Rectal smooth muscle tissue (tissue), 1 donor: ENCODE data around the gene STX1A.

ENCODE experiments used
- H3K27ac ChIP-seq: one replicate; pipeline ENCODE4 v1.7.0; 2013; ENCODE audit warnings: low read depth, low read length, inconsistent platforms
- H3K27me3 ChIP-seq: one replicate; pipeline ENCODE4 v1.7.0; 2013; ENCODE audit warnings: low read length; ENCODE audit not compliant: control insufficient read depth, insufficient read depth
- H3K36me3 ChIP-seq: one replicate; pipeline ENCODE4 v1.7.0; 2013; ENCODE audit warnings: low read length; ENCODE audit not compliant: control insufficient read depth, insufficient read depth
- H3K4me1 ChIP-seq: one replicate; pipeline ENCODE4 v1.7.0; 2013; ENCODE audit warnings: low read length; ENCODE audit not compliant: control insufficient read depth, insufficient read depth
- H3K4me3 ChIP-seq: one replicate; pipeline ENCODE4 v1.7.0; 2013; ENCODE audit warnings: low read length
- H3K9ac ChIP-seq: one replicate; pipeline ENCODE4 v1.7.0; 2013; ENCODE audit warnings: low read length

STX1A gene

GRCh38 chr7:73741600-73741999 lies 22.1 kb upstream of the STX1A start:
- Histone ChIP-seq H3K9ac (no peak overlapping the region), H3K4me3 (no peak overlapping the region), H3K27me3 (no peaks in the 10 kb centered on the region), H3K4me1 (peaks cover 11% of the 10 kb centered on the region), H3K27ac (no peak overlapping the region), H3K36me3 (peaks cover 11% of the 10 kb centered on the region)

- no peak overlapping the region for H3K27ac ChIP-seq
Measured at GRCh38 chr7:73740771-73741170, 21.3 kb upstream of the STX1A start.

GRCh38 chr7:73740212-73740611 lies 20.7 kb upstream of the STX1A start:
- Histone ChIP-seq H3K27me3 (no peaks in the 10 kb centered on the region), H3K9ac (no peak overlapping the region), H3K27ac (no peak overlapping the region), H3K4me1 (peaks cover 5% of the 10 kb centered on the region), H3K36me3 (peaks cover 17% of the 10 kb centered on the region), H3K4me3 (no peak overlapping the region)

More at GRCh38 chr7:73740771-73741170, 21.3 kb upstream of the STX1A start:
- H3K9ac ChIP-seq = no peak overlapping the region
- peaks cover 5% of the 10 kb centered on the region for H3K4me1 ChIP-seq
- no peak overlapping the region for H3K4me3 ChIP-seq
- peaks cover 15% of the 10 kb centered on the region for H3K36me3 ChIP-seq
- H3K27me3 ChIP-seq = no peaks in the 10 kb centered on the region

- Histone ChIP-seq H3K27ac (peak overlapping the region; percentile 89), H3K9ac (peak overlapping the region; percentile 95), H3K27me3 (no peaks in the 10 kb centered on the region), H3K4me1 (peaks cover 5% of the 10 kb centered on the region), H3K36me3 (peaks cover 17% of the 10 kb centered on the region), H3K4me3 (peak overlapping the region; percentile 88)
Measured at GRCh38 chr7:73739387-73739767, 19.9 kb upstream of the STX1A start.

- H3K4me1 ChIP-seq = peaks cover 5% of the 10 kb centered on the region
- no peaks in the 10 kb centered on the region for H3K27me3 ChIP-seq
- H3K27ac ChIP-seq = peak within 1 kb of the TSS; percentile 89
- peak within 1 kb of the TSS; percentile 95 for H3K9ac ChIP-seq
- H3K36me3 ChIP-seq = peaks cover 17% of the 10 kb centered on the region
- H3K4me3 ChIP-seq = peak within 1 kb of the TSS; percentile 91
Measured at GRCh38 chr7:73738612-73739386, 19.3 kb upstream of the STX1A start, which contains the start of gene ABHD11. TSS of gene ABHD11 (minus strand) at chr7:73738802. CDS start at chr7:73738770, 32 bp downstream.

- H3K4me3 ChIP-seq = peak overlapping the region; percentile 91
- H3K9ac ChIP-seq = peak overlapping the region; percentile 87
- peak overlapping the region; percentile 75 for H3K27ac ChIP-seq
- no peaks in the 10 kb centered on the region for H3K27me3 ChIP-seq
- peaks cover 5% of the 10 kb centered on the region for H3K4me1 ChIP-seq
- peaks cover 17% of the 10 kb centered on the region for H3K36me3 ChIP-seq
Measured at GRCh38 chr7:73738220-73738611, 18.7 kb upstream of the STX1A start.

GRCh38 chr7:73737491-73738219 lies 18.2 kb upstream of the STX1A start:
- peaks cover 17% of the 10 kb centered on the region for H3K36me3 ChIP-seq
- peak overlapping the region; percentile 75 for H3K27ac ChIP-seq
- H3K9ac ChIP-seq = peak overlapping the region; percentile 16
- H3K4me1 ChIP-seq = peaks cover 5% of the 10 kb centered on the region
- no peaks in the 10 kb centered on the region for H3K27me3 ChIP-seq
- H3K4me3 ChIP-seq = peak overlapping the region; percentile 91

GRCh38 chr7:73736885-73737284 lies 17.4 kb upstream of the STX1A start:
- Histone ChIP-seq H3K27ac (no peak overlapping the region), H3K4me3 (peak overlapping the region; percentile 44), H3K27me3 (no peaks in the 10 kb centered on the region), H3K36me3 (peaks cover 17% of the 10 kb centered on the region), H3K9ac (no peak overlapping the region), H3K4me1 (peaks cover 5% of the 10 kb centered on the region)

GRCh38 chr7:73735528-73735905 lies 16.0 kb upstream of the STX1A start:
- Histone ChIP-seq H3K4me3 (peak overlapping the region; percentile 4), H3K36me3 (peaks cover 17% of the 10 kb centered on the region), H3K4me1 (peaks cover 5% of the 10 kb centered on the region), H3K9ac (no peak overlapping the region), H3K27me3 (no peaks in the 10 kb centered on the region), H3K27ac (no peak overlapping the region)

- Histone ChIP-seq H3K9ac (no peak overlapping the region), H3K27me3 (no peaks in the 10 kb centered on the region), H3K27ac (no peak overlapping the region), H3K4me1 (peaks cover 5% of the 10 kb centered on the region), H3K4me3 (no peak overlapping the region), H3K36me3 (peaks cover 17% of the 10 kb centered on the region)
Measured at GRCh38 chr7:73734619-73735527, 15.4 kb upstream of the STX1A start.

GRCh38 chr7:73732397-73732796 lies 12.9 kb upstream of the STX1A start:
- Histone ChIP-seq H3K4me1 (peaks cover 2% of the 10 kb centered on the region), H3K4me3 (no peak overlapping the region), H3K27me3 (no peaks in the 10 kb centered on the region), H3K9ac (no peak overlapping the region), H3K27ac (no peak overlapping the region), H3K36me3 (peaks cover 14% of the 10 kb centered on the region)

GRCh38 chr7:73730485-73730884 lies 11.0 kb upstream of the STX1A start:
- no peak overlapping the region for H3K4me3 ChIP-seq
- H3K4me1 ChIP-seq = no peaks in the 10 kb centered on the region
- no peak overlapping the region for H3K9ac ChIP-seq
- no peak overlapping the region for H3K27ac ChIP-seq
- H3K36me3 ChIP-seq = no peaks in the 10 kb centered on the region
- H3K27me3 ChIP-seq = no peaks in the 10 kb centered on the region
